Activated naive CD8-positive, alpha-beta T cell treated with anti-CD3 and anti-CD28 coated beads for 36 hours (primary cell): ENCODE data around the gene PPP1R3E. TPM values are rescaled to one million over a fixed set of nuclear protein-coding genes. Genes with fewer than 3 reads are reported as not detected.
"Not testable (repeated sequence)": the region's sequence is repeated elsewhere in the genome, so short reads cannot be mapped to it uniquely, and the experiment has no call there.

Experiments used
- DNase-seq: peaks from one replicate; pipeline ENCODE4 v3.0.0; 2021
- H3K27ac Mint-ChIP-seq: one replicate; pipeline ENCODE4 v1.8.0; 2022; ENCODE audit warnings: mild to moderate bottlenecking, moderate library complexity, mixed read lengths
- H3K27me3 Mint-ChIP-seq: one replicate; pipeline ENCODE4 v1.8.0; 2022; ENCODE audit warnings: mild to moderate bottlenecking, mixed read lengths
- H3K36me3 Mint-ChIP-seq: one replicate; pipeline ENCODE4 v1.8.0; 2021; ENCODE audit warnings: mild to moderate bottlenecking, mixed read lengths
- H3K4me1 Mint-ChIP-seq: one replicate; pipeline ENCODE4 v1.8.0; 2021; ENCODE audit warnings: mixed read lengths
- H3K4me3 Mint-ChIP-seq: one replicate; pipeline ENCODE4 v1.8.0; 2022; ENCODE audit warnings: mild to moderate bottlenecking, moderate library complexity, mixed read lengths
- H3K9me3 Mint-ChIP-seq: one replicate; pipeline ENCODE4 v1.8.0; 2022; ENCODE audit warnings: mixed read lengths
- total RNA-seq, 2 experiments: library from RNA; stranded (reverse); gene quantifications; one replicate each; pipeline ENCODE4 v1.2.3, GENCODE V29; 2021

Gene PPP1R3E
- total RNA-seq, 2 experiments from 2014 or later, result 21.1 to 21.4 TPM

- H3K36me3 Mint-ChIP-seq, result peaks cover 16% of the 10 kb centered on the region
- no peak for DNase-seq
- H3K9me3 Mint-ChIP-seq, result no peaks in the 10 kb centered on the region
- H3K27me3 Mint-ChIP-seq, result no peaks in the 10 kb centered on the region
- peak overlapping the region; percentile 86 for H3K27ac Mint-ChIP-seq
- H3K4me1 Mint-ChIP-seq, result peaks cover 24% of the 10 kb centered on the region
- H3K4me3 Mint-ChIP-seq, result peak overlapping the region; percentile 91
Measured at GRCh38 chr14:23286902-23287479, 15.7 kb downstream of the PPP1R3E start.

GRCh38 chr14:23286020-23286901 is 16.4 kb downstream of the PPP1R3E start, which contains the start of gene HOMEZ:
Gene HOMEZ, minus strand, starts transcription at chr14:23286132. Its CDS starts 180 bp downstream, at chr14:23285952.
- peak; percentile 99 for DNase-seq
- H3K27ac Mint-ChIP-seq, result peak within 1 kb of the TSS; percentile 96
- H3K9me3 Mint-ChIP-seq, result no peaks in the 10 kb centered on the region
- peak within 1 kb of the TSS; percentile 91 for H3K4me3 Mint-ChIP-seq
- peaks cover 25% of the 10 kb centered on the region for H3K4me1 Mint-ChIP-seq
- no peaks in the 10 kb centered on the region for H3K27me3 Mint-ChIP-seq
- H3K36me3 Mint-ChIP-seq, result peaks cover 16% of the 10 kb centered on the region

- Mint-ChIP-seq H3K4me3 (peak overlapping the region; percentile 91), H3K27ac (peak overlapping the region; percentile 96), H3K4me1 (peaks cover 25% of the 10 kb centered on the region), H3K9me3 (no peaks in the 10 kb centered on the region), H3K36me3 (peaks cover 16% of the 10 kb centered on the region), H3K27me3 (no peaks in the 10 kb centered on the region)
- DNase-seq, result no peak
Measured at GRCh38 chr14:23285530-23286019, 17.1 kb downstream of the PPP1R3E start.

GRCh38 chr14:23284654-23285529 is 17.8 kb downstream of the PPP1R3E start:
- H3K27ac Mint-ChIP-seq, result peak overlapping the region; percentile 96
- no peak for DNase-seq

GRCh38 chr14:23281247-23281646 is 21.4 kb downstream of the PPP1R3E start:
- Mint-ChIP-seq H3K27ac (no peak overlapping the region), H3K4me1 (peaks cover 22% of the 10 kb centered on the region), H3K4me3 (no peak overlapping the region), H3K27me3 (no peaks in the 10 kb centered on the region), H3K9me3 (no peaks in the 10 kb centered on the region), H3K36me3 (peaks cover 21% of the 10 kb centered on the region)
- no peak for DNase-seq

More at GRCh38 chr14:23284654-23285529, 17.8 kb downstream of the PPP1R3E start:
- no peaks in the 10 kb centered on the region for H3K9me3 Mint-ChIP-seq
- H3K4me3 Mint-ChIP-seq, result peak overlapping the region; percentile 91
- no peaks in the 10 kb centered on the region for H3K27me3 Mint-ChIP-seq
- peaks cover 25% of the 10 kb centered on the region for H3K4me1 Mint-ChIP-seq
- H3K36me3 Mint-ChIP-seq, result peaks cover 16% of the 10 kb centered on the region

GRCh38 chr14:23277928-23278327 is 24.7 kb downstream of the PPP1R3E start:
- DNase-seq, H3K27me3 Mint-ChIP-seq, H3K27ac Mint-ChIP-seq, H3K4me3 Mint-ChIP-seq, H3K9me3 Mint-ChIP-seq: not testable (repeated sequence)
- Mint-ChIP-seq H3K36me3 (peaks cover 19% of the 10 kb centered on the region), H3K4me1 (peaks cover 12% of the 10 kb centered on the region)

- peaks cover 5% of the 10 kb centered on the region for H3K4me1 Mint-ChIP-seq
- no peak overlapping the region for H3K27ac Mint-ChIP-seq
- H3K27me3 Mint-ChIP-seq, result no peaks in the 10 kb centered on the region
- peaks cover 17% of the 10 kb centered on the region for H3K36me3 Mint-ChIP-seq
- H3K4me3 Mint-ChIP-seq, result no peak overlapping the region
- H3K9me3 Mint-ChIP-seq, result no peaks in the 10 kb centered on the region
- DNase-seq, result no peak
Measured at GRCh38 chr14:23277189-23277588, 25.5 kb downstream of the PPP1R3E start.

- Mint-ChIP-seq H3K4me1 (peaks cover 2% of the 10 kb centered on the region), H3K4me3 (no peak overlapping the region), H3K36me3 (peaks cover 17% of the 10 kb centered on the region), H3K27ac (no peak overlapping the region), H3K27me3 (no peaks in the 10 kb centered on the region), H3K9me3 (no peaks in the 10 kb centered on the region)
- no peak for DNase-seq
Measured at GRCh38 chr14:23275412-23275811, 27.2 kb downstream of the PPP1R3E start.

GRCh38 chr14:23269193-23269592 is 33.5 kb downstream of the PPP1R3E start:
- H3K9me3 Mint-ChIP-seq, result no peaks in the 10 kb centered on the region
- H3K36me3 Mint-ChIP-seq, result no peaks in the 10 kb centered on the region
- no peaks in the 10 kb centered on the region for H3K4me1 Mint-ChIP-seq
- no peak overlapping the region for H3K27ac Mint-ChIP-seq
- DNase-seq, result no peak
- peaks cover 7% of the 10 kb centered on the region for H3K27me3 Mint-ChIP-seq
- no peak overlapping the region for H3K4me3 Mint-ChIP-seq

GRCh38 chr14:23260849-23261248 is 41.8 kb downstream of the PPP1R3E start:
- not testable (repeated sequence) for H3K36me3 Mint-ChIP-seq, H3K9me3 Mint-ChIP-seq, H3K27ac Mint-ChIP-seq, H3K4me3 Mint-ChIP-seq, DNase-seq, H3K4me1 Mint-ChIP-seq
- H3K27me3 Mint-ChIP-seq, result peaks cover 42% of the 10 kb centered on the region

GRCh38 chr14:23259426-23259825 is 43.2 kb downstream of the PPP1R3E start:
- H3K27me3 Mint-ChIP-seq, result peaks cover 37% of the 10 kb centered on the region
- no peaks in the 10 kb centered on the region for H3K4me1 Mint-ChIP-seq
- no peak overlapping the region for H3K4me3 Mint-ChIP-seq
- H3K27ac Mint-ChIP-seq, result no peak overlapping the region
- H3K9me3 Mint-ChIP-seq, result no peaks in the 10 kb centered on the region
- no peaks in the 10 kb centered on the region for H3K36me3 Mint-ChIP-seq
- no peak for DNase-seq

- no peaks in the 10 kb centered on the region for H3K4me1 Mint-ChIP-seq
- H3K36me3 Mint-ChIP-seq, result no peaks in the 10 kb centered on the region
- DNase-seq, result no peak
- H3K4me3 Mint-ChIP-seq, result no peak overlapping the region
- H3K9me3 Mint-ChIP-seq, result no peaks in the 10 kb centered on the region
- no peak overlapping the region for H3K27ac Mint-ChIP-seq
- peaks cover 27% of the 10 kb centered on the region for H3K27me3 Mint-ChIP-seq
Measured at GRCh38 chr14:23258256-23258655, 44.4 kb downstream of the PPP1R3E start.

GRCh38 chr14:23252420-23253333 is 50.0 kb downstream of the PPP1R3E start:
- no peak for DNase-seq
- Mint-ChIP-seq H3K4me1 (no peaks in the 10 kb centered on the region), H3K36me3 (no peaks in the 10 kb centered on the region), H3K4me3 (no peak overlapping the region), H3K9me3 (no peaks in the 10 kb centered on the region), H3K27me3 (peaks cover 13% of the 10 kb centered on the region), H3K27ac (no peak overlapping the region)

- Mint-ChIP-seq H3K4me1 (no peaks in the 10 kb centered on the region), H3K4me3 (no peak overlapping the region), H3K27ac (no peak overlapping the region), H3K27me3 (peaks cover 13% of the 10 kb centered on the region), H3K9me3 (no peaks in the 10 kb centered on the region), H3K36me3 (no peaks in the 10 kb centered on the region)
- no peak for DNase-seq
Measured at GRCh38 chr14:23252006-23252405, 50.7 kb downstream of the PPP1R3E start.
